Stimulated activated CD8-positive, alpha-beta memory T cell treated with anti-CD3 and anti-CD28 coated beads, Interleukin-15, amount 100 ng/mL, for 4 hours (primary cell): Measurements from ENCODE around the gene SERPINH1.

Experiments used
- DNase-seq, 2 donors: peaks; one replicate each; pipeline ENCODE4 v3.0.0-alpha.2; 2020; ENCODE audit warnings: low read depth in 2 of 2

Gene SERPINH1

GRCh38 chr11:75596914-75597313 is 34.9 kb downstream of the SERPINH1 start:
- no peak for DNase-seq

GRCh38 chr11:75597636-75598035 is 35.6 kb downstream of the SERPINH1 start:
- DNase-seq: no peak

GRCh38 chr11:75598264-75598663 is 36.2 kb downstream of the SERPINH1 start:
- no peak for DNase-seq

GRCh38 chr11:75598900-75599299 is 36.8 kb downstream of the SERPINH1 start:
- DNase-seq: no peak

DNA sequence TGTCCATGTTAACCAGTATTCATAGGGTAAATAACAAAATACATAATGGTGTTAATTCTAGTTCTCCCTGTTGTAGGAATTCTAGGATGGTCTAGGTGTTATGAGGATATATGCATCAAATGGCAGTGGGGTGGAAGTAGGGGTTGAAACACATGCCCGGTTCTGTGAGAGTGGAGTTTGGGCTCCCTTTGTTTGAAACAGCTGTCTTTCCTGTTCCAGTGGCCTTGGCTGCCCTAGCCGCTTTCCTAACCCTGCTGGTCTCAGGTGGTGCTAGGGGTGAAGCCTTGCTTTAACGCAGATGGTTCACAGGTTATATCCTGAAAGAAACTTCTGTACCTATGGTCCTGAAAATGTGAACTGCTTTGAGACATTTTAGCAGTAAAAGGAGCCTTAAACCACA is 38.3 kb downstream of the SERPINH1 start:
- no peak for DNase-seq

- no peak for DNase-seq
Observed at GRCh38 chr11:75601494-75601893, 39.4 kb downstream of the SERPINH1 start.

GRCh38 chr11:75602951-75603350 is 40.9 kb downstream of the SERPINH1 start:
- DNase-seq: no peak

DNA sequence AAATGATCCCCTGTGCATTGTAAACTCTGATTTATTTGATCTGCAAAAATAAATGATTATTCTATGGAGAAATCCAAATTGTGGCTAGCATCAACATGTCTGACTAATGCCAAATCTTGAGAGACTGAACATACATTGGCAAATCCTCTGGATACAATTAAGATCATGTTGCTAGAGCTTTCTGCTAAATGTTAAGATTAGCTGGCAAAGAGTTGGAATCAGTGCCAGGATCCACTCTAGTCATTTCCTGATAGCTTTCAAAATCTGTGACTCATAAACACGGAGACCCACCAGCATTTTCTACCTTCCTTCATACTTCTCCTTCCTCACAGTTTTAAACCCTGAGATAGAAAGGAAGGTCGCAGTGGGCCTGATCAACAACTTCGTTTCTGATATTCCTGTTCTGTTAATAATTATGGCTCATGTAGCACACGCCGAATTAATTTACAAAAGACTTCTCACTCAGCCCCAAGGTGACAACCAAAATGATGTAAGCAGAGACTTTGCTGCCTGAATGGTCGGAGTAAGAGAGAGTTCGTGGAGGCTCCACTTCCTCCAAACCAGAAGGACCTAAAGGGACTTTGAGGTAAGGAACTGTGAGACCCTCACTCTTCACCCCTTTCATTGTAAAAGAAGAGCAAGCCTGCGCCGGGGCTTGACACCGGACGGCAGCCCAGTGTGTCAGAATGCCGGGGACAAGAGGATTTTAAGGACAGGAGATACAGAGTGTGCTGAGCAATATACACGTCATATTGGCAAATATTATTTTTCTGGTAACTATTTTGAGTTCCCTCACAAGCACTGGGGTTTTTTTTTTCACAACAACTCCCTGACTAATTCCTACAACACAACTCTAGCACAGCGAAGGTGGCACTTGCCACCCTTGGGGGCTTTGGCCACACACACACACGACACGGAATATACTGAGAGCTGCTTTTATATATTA is 42.0 kb downstream of the SERPINH1 start:
- no peak for DNase-seq

GRCh38 chr11:75606099-75606498 is 44.0 kb downstream of the SERPINH1 start:
- DNase-seq: no peak

DNA sequence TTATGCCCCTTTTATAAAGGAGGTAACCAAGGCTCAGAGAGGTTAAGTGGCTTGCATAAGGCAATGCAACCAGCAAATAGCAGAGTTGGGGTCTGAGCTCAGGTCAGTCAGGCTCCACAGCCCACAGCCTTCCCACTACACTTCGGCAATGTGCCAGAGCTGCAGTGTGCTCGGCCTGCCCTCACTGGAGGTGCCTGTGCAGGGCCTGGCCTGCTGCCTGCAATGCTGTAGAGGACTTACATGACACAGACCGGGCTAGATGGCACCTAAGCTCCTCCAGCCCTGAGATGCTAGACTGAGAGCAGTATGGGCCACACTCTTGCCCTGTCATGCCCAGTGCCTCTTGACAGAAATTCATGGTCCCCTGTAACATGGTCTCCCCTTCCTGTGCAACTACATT is 49.8 kb downstream of the SERPINH1 start:
- DNase-seq: no peak

- no peak for DNase-seq
Observed at GRCh38 chr11:75615751-75616150, 53.7 kb downstream of the SERPINH1 start.

DNA sequence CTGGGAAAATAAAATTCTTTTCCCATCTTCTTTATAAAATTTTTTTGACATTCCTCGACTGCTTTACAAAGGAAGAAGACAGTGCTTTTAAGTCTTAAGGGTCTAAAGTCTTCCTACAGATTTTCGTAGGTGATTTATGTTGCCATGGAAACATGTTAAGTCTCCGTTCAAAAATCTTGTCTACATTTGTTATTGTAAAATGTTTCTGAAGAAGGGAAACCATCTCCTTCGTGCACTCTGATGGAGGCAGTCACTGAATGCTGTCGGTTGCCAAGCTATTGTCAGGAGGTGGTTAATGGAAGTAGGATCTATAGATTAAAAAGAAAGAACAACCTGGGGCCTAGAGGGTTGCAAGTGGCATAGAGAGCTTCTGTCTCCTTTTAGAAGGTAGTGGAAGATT is 54.2 kb downstream of the SERPINH1 start:
- DNase-seq: no peak
